RWPE2 (cell line): ENCODE measurements around the gene AMOTL1.

Source experiments
- ATAC-seq: fragments of 200-7000 bp; cut with Tn5 transposase; 3 replicates; pipeline ENCODE4 v1.9.1; 2021; ENCODE audit warnings: low read depth
- DNase-seq: peaks from one replicate; pipeline ENCODE4 v3.0.0-alpha.2; 2020; ENCODE audit warnings: low spot score
- H3K27ac ChIP-seq: fragments of 450-650 bp; 2 replicates; pipeline ENCODE4 v1.5.1; 2017; ENCODE audit warnings: mild to moderate bottlenecking; ENCODE audit not compliant: poor library complexity, severe bottlenecking
- H3K27me3 ChIP-seq: fragments of 250-450 bp; sonication (Bioruptor Pico); 2 replicates; pipeline ENCODE4 v1.5.1; 2021; ENCODE audit warnings: mild to moderate bottlenecking, moderate library complexity; ENCODE audit not compliant: insufficient read depth, poor library complexity, severe bottlenecking
- H3K36me3 ChIP-seq: fragments of 250-450 bp; sonication (Bioruptor Pico); 2 replicates; pipeline ENCODE4 v1.5.1; 2020; ENCODE audit warnings: low read depth, mild to moderate bottlenecking, moderate library complexity
- H3K4me1 ChIP-seq: fragments of 250-450 bp; sonication (Bioruptor Pico); 2 replicates; pipeline ENCODE4 v1.5.1; 2021; ENCODE audit warnings: mild to moderate bottlenecking, moderate library complexity; ENCODE audit not compliant: insufficient read depth, poor library complexity, severe bottlenecking
- H3K4me3 ChIP-seq: fragments of 250-450 bp; sonication (Bioruptor Pico); 2 replicates; pipeline ENCODE4 v1.5.1; 2021; ENCODE audit warnings: mild to moderate bottlenecking, moderate library complexity; ENCODE audit not compliant: severe bottlenecking
- H3K9me3 ChIP-seq: fragments of 250-450 bp; sonication (Bioruptor Pico); 2 replicates; pipeline ENCODE4 v1.5.1; 2021; ENCODE audit warnings: mild to moderate bottlenecking, moderate library complexity; ENCODE audit not compliant: severe bottlenecking
- CTCF ChIP-seq: fragments of 450-650 bp; IDR thresholded peaks from one replicate; pipeline ENCODE4 v1.5.1; 2017; ENCODE audit warnings: mild to moderate bottlenecking, moderate library complexity; ENCODE audit not compliant: poor library complexity, severe bottlenecking

The AMOTL1 gene

GRCh38 chr11:94866231-94866822 is 98.2 kb downstream of the AMOTL1 start:
- no peak for DNase-seq
- Histone ChIP-seq H3K9me3 (no peaks in the 10 kb centered on the region), H3K4me3 (no peak overlapping the region), H3K27ac (no peak overlapping the region), H3K27me3 (no peaks in the 10 kb centered on the region), H3K4me1 (no peaks in the 10 kb centered on the region), H3K36me3 (peaks cover 93% of the 10 kb centered on the region)
- ATAC-seq, result no peak
- no peak for TF ChIP-seq CTCF

GRCh38 chr11:94866936-94867795 is 99.0 kb downstream of the AMOTL1 start:
- ATAC-seq, result no peak
- no peaks in the 10 kb centered on the region for H3K27me3 ChIP-seq
- no peak for TF ChIP-seq CTCF
- no peaks in the 10 kb centered on the region for H3K9me3 ChIP-seq
- H3K4me1 ChIP-seq, result no peaks in the 10 kb centered on the region
- H3K4me3 ChIP-seq, result no peak overlapping the region
- no peak for DNase-seq
- H3K36me3 ChIP-seq, result peaks cover 91% of the 10 kb centered on the region
- no peak overlapping the region for H3K27ac ChIP-seq

GRCh38 chr11:94868468-94868867 is 100.3 kb downstream of the AMOTL1 start:
- H3K4me3 ChIP-seq, result no peak overlapping the region
- H3K27ac ChIP-seq, result no peak overlapping the region
- no peaks in the 10 kb centered on the region for H3K9me3 ChIP-seq
- H3K4me1 ChIP-seq, result no peaks in the 10 kb centered on the region
- no peak for ATAC-seq
- TF ChIP-seq CTCF, result no peak
- DNase-seq, result no peak
- peaks cover 84% of the 10 kb centered on the region for H3K36me3 ChIP-seq
- no peaks in the 10 kb centered on the region for H3K27me3 ChIP-seq

- Histone ChIP-seq H3K27me3 (no peaks in the 10 kb centered on the region), H3K9me3 (no peaks in the 10 kb centered on the region), H3K4me3 (no peak overlapping the region), H3K27ac (no peak overlapping the region), H3K4me1 (no peaks in the 10 kb centered on the region), H3K36me3 (peaks cover 84% of the 10 kb centered on the region)
- no peak for TF ChIP-seq CTCF
- no peak for DNase-seq
- ATAC-seq, result no peak
Observed at GRCh38 chr11:94869186-94869585, 101.0 kb downstream of the AMOTL1 start.

DNA sequence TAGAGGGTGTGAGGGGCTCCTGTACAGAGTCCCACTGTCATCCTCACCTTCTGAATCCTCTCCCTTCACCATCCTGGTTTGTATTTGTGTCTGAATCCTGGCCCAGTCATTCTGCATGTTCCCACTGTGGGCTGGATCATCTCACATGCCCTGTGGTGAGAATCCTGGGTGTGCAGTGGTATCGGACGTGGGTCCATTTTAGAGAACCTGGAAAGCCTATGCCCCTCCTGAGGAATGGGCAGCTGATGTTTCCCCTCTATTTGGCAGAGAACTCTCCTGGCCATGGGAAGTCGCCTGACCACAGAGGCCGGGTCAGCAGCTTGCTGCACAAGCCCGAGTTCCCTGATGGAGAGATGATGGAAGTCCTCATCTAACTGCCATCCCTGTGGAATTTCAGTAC is 102.3 kb downstream of the AMOTL1 start:
- Histone ChIP-seq H3K36me3 (peaks cover 79% of the 10 kb centered on the region), H3K4me1 (no peaks in the 10 kb centered on the region), H3K4me3 (no peak overlapping the region), H3K27ac (no peak overlapping the region), H3K9me3 (no peaks in the 10 kb centered on the region), H3K27me3 (no peaks in the 10 kb centered on the region)
- no peak for ATAC-seq
- no peak for DNase-seq
- no peak for TF ChIP-seq CTCF
